K562 (cell line): ENCODE results near the gene ARHGEF4.

ENCODE experiments used
- ARID4B ChIP-seq: sonication (generic); formaldehyde crosslinking; IDR thresholded peaks from 2 replicates; pipeline ENCODE4 v1.8.0; 2022; ENCODE audit warnings: mild to moderate bottlenecking, missing genetic modification reagents
- CTCF ChIP-seq, 3 experiments: IDR thresholded peaks in 2 of 3; conservative IDR thresholded peaks in 1 of 3; 2 replicates each; pipeline ENCODE4 v1.5.1; 2011 to 2012; ENCODE audit warnings: low read length in 3 of 3, mild to moderate bottlenecking in 3 of 3, control low read depth in 2 of 3, improper control_type of control experiment in 1 of 3, inconsistent platforms in 1 of 3, low read depth in 1 of 3, mixed read lengths in 1 of 3, moderate library complexity in 1 of 3; ENCODE audit not compliant: insufficient read depth in 2 of 3
- PATZ1 ChIP-seq: fragments of 250-450 bp; sonication (Bioruptor Pico); IDR thresholded peaks from 2 replicates; pipeline ENCODE4 v1.5.0; 2020; ENCODE audit warnings: mild to moderate bottlenecking, borderline replicate concordance
- POLR2A ChIP-seq: fragments of 450-650 bp; conservative IDR thresholded peaks from 2 replicates; pipeline ENCODE4 v1.6.1; 2016
- SMARCA5 ChIP-seq: fragments of 450-650 bp; IDR thresholded peaks from 2 replicates; pipeline ENCODE4 v1.6.1; 2016
- ZEB2 ChIP-seq: fragments of 450-650 bp; IDR thresholded peaks from 2 replicates; pipeline ENCODE4 v1.6.1; 2016

GRCh38 chr2:130808482-130809268 lies 28.0 kb upstream of the ARHGEF4 start:
- TF ChIP-seq ZEB2 (no peak), ARID4B (CRISPR knock-in tag) (no peak), SMARCA5 (no peak), PATZ1 (CRISPR knock-in tag) (no peak), CTCF (IDR thresholded peaks at IDR 0.05 in 2 of 3, conservative IDR thresholded peaks at IDR 0.05 in 1 of 3; ENCODE audit: insufficient read depth in 2 of 3, low read depth in 1 of 3, low read length in 3 of 3) (no peak), POLR2A (no peak)
